Measurements from ENCODE around the gene ZNF417.

Gene ZNF417

GRCh38 chr19:57916168-57916995, at the start of gene ZNF417:
TSS of gene ZNF417 (minus strand) at chr19:57916592. CDS start at chr19:57916411, 181 bp downstream.
- peak; percentile 91 for DNase-seq (ENCODE audit: low spot score)

- DNase-seq (ENCODE audit: low spot score): no peak
These were observed 48.4 kb upstream of the ZNF417 start for GRCh38 chr19:57964761-57965160.

DNA sequence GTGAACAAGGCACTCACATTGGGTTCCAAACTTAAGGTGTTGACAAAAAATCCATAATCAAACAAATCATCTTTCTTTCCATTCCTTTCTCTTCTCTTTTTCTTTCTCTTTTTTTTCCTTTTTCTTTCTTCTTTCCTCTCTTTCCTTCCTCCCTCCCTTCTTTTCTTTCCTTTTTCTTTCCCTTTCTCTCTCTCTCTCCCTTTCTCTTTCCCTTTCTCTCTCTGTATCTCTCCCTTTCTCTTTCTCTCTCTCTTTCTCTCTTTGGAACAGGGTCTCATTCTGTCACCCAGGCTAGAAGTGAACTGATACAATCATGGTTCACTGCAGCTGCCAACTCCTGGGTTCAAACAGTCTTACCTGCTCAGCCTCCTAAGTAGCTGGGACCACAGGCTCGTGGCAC, 45.4 kb upstream of the ZNF417 start:
- DNase-seq (ENCODE audit: low spot score): no peak

GRCh38 chr19:57954996-57955395, 38.6 kb upstream of the ZNF417 start:
- no peak for DNase-seq (ENCODE audit: low spot score)

DNA sequence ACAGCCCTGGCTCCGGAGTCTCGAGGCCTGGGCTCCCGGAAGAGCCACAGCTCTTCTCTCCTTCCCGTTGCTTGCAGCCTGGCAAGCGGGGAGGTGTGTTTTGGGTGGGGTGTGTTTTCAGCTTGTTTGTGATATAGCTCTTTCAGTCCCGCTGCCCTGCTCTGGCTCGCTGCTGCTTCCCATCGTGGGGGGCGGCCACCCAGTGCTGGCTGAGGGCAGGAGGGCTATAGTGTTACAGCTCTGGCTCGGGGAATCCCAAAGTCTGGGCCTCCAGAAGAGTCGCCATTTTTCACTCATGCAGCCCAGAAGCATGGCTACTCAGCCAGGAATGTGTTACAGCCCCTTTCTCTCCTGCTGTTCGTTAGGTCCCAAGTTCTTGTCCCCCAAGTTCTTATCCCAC, 33.3 kb upstream of the ZNF417 start:
- no peak for DNase-seq (ENCODE audit: low spot score)

DNA sequence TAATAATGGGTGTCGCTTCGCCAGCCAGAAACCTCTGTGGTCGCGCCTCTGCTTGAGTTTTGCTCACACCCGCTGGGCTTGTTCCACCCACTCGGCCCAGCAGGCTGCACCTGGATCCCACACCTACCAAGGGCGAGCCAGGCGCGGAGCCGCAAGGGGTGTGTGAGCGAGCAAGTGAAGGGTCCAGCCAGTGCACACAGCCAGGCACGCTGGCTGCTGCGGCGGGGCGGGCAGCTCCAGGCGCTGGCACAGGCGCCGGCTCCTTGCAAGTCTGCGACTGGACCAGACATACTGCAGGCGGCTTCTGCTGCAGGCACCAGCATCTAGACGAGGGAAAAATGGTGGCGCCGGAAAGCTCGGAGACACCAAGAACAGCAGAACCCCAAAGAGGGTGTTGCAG, 32.9 kb upstream of the ZNF417 start:
- no peak for DNase-seq (ENCODE audit: low spot score)

- peak; percentile 98 for DNase-seq (ENCODE audit: low spot score)
These were observed 31.2 kb upstream of the ZNF417 start, which contains the start of gene ZNF256 for GRCh38 chr19:57947419-57948134. TSS of gene ZNF256 (minus strand) at chr19:57947706. CDS start at chr19:57947474, 232 bp downstream.

GRCh38 chr19:57947088-57947418, 30.7 kb upstream of the ZNF417 start:
- DNase-seq (ENCODE audit: low spot score): peak; percentile 7

DNA sequence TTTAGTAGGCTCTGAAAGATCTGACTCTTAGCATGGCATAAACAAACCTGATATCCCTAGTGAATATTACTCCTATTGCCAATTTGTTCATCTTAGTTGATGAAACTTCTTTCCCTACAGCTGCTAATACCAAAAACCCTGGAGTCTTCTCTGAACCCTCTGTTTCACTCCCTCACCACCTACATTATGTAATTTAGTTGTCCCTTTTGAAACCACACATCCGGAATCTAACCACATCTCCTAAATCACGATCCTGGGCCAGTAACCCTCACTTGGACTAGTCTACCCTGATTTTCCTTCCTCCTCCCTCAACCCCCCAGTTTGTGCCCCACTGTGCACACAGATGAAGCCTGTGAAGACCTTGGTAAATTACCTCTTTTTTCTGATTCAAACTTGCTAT, 29.9 kb upstream of the ZNF417 start:
- DNase-seq (ENCODE audit: low spot score): no peak

DNA sequence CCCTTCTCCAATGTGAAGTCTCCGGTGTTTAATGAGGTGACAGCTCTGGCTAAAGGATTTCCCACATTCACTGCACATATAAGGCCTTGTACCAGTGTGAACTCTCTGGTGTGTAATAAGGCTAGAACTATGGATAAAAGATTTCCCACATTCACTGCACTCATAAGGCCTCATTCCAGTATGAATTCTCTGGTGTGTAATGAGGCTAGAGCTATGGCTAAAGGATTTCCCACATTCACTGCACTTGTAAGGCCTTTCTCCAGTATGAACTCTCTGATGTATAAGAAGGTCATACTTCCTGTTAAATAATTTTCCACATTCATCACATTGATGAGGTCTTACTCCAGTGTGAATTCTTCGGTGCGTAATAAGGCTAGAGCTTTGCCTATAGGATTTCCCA, 25.2 kb upstream of the ZNF417 start:
- DNase-seq (ENCODE audit: low spot score): no peak

GRCh38 chr19:57935731-57936130, 19.3 kb upstream of the ZNF417 start:
- no peak for DNase-seq (ENCODE audit: low spot score)

- peak; percentile 70 for DNase-seq (ENCODE audit: low spot score)
These were observed 18.7 kb upstream of the ZNF417 start, which contains the start of gene ZNF418 for GRCh38 chr19:57934820-57935665. TSS of gene ZNF418 (minus strand) at chr19:57935402. CDS start at chr19:57933822, 1,580 bp downstream.

- DNase-seq (ENCODE audit: low spot score): no peak
These were observed 11.2 kb upstream of the ZNF417 start for GRCh38 chr19:57927587-57927986.

- DNase-seq (ENCODE audit: low spot score): no peak
These were observed 1.9 kb downstream of the ZNF417 start for GRCh38 chr19:57914531-57914930.

DNA sequence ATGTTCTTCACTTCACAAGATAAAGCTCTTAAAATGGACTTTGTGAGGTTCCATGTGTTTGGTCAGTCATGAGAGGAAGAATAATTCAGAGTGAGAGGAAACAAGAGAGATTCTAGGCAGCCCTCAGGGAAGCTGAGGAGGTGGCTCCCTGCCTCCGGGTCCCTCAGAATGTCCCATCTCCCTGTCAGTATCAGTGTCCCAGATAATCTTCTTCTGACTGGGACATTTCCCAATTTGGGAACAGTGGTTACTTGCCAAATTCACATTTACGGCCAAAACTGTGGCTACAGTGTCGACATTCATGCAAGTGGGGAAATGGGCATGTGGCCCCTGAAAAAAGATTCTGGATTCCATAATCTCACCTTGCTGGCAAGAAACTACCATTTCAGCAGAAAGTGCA, 9.0 kb downstream of the ZNF417 start:
- DNase-seq (ENCODE audit: low spot score): no peak

GRCh38 chr19:57905258-57905657, 11.1 kb downstream of the ZNF417 start:
- no peak for DNase-seq (ENCODE audit: low spot score)

DNA sequence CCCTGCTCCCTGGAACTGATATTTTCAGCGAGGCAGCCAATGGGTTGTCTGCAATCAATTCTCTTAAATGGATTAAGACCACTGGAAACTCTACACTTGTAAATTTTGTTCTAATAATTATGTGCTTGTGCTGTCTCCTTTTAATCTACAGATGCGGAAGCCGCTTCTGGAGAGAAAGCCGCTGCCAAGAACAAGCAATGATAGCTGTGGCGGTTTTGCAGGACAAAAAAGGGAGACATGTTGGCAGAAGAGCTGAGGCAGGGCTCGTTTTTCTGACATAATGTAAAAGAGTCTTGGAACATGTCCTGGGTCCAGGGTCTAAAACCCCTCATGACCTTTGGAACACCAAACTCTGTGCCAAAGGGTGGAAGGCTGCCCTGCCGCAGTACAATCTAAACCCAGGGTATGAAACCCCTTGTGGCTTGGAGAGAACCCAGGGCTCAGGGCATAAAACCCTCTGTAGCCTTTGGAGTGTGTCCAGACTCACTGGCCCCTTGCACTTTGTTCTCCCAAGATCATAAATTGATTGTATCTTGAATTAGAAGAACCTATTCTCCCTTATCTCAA, 12.7 kb downstream of the ZNF417 start:
- DNase-seq (ENCODE audit: low spot score): no peak

DNA sequence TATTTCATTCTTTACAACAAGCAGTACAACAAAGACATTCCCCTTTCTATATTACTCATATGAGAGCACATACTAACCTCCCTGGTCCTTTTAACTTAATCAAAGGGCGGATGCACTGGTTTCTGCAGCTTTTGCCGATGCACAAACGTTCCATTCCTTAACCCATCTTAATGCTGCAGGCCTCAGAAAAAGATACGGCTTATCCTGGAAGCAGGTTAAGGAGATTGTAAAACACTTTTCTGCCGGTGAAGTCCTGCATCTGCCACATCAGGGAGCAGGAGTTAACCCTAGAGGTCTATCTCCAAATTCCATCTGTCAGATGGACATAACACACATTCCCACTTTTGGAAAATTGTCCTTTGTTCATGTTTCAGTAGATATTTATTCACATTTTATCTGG, 16.1 kb downstream of the ZNF417 start:
- no peak for DNase-seq (ENCODE audit: low spot score)

DNA sequence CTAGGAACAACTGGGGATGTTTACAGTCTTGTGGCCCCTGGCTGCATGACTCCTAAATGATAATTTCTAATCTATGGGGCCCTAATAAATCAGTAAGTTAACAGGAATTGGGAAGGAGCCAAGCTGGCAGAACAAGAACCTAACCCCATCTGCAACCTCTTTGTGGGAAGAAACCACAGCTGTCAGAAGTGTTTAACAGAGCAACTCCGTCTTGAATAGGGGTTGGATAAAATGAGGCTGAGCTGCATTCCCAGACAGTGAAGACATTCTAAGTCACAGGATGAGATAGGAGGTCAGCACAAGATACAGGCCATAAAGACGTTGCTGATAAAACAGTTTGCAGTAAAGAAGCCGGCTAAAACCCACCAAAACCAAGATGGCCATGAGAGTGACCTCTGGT, 25.7 kb downstream of the ZNF417 start:
- peak; percentile 16 for DNase-seq (ENCODE audit: low spot score)

DNA sequence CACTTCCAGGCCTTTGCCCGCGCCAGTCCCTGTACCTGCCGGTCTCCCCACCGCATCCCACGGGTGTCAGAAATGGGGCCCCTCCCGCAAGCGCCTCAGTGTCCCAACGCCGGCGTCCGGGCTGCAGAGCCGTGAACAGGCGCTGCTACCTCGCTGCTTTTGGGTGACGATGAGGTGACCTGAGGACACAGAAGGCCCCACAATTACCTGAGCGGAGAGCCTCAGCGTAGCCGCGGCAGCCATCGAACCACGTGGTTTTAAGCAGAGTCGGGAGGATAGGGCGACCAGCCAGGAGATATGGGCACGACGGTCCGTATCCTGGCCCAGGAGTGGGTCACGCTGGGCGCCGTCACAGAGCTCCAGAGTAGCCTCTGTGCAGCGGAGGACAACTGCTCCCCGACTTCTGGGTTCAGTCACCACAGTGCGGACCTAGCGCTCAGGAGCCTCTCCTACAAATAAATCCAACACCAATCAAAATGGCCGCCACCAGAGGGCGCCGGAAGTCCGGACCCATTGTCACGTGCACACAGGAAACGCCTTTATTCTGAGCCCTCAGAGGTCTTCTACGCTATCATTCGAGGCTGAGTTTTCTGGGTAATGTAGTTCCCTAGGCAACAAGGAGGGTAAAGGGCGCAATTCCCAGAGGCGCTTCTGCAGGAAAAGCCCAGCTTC, 27.7 kb downstream of the ZNF417 start, which contains the start of gene ZNF814:
Gene ZNF814 (minus strand): TSS at position 478 of the 672 bp plus-strand sequence. CDS start 235 bp downstream, at position 243.
- peak; percentile 59 for DNase-seq (ENCODE audit: low spot score)

DNA sequence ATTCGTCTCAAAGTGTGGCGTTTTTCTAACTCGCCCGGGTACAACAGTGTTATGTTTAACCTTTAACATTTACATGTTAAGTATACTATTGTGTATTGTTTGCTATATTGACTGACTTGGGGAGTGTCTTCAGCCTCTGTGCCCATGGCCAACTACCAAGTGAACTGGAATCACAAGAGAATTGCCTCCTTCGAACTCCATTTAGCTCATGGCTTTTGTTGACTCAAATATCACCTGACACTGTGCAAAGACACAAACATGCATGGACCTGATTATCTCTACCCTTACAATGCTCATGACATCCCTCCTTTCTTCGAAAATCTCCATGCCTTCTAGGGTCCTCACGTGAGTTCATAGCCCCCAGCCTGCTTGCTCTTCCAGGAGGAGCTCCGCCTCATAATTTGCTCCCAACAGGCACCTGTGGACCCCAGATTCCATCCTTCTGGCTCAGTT, 28.3 kb downstream of the ZNF417 start:
- DNase-seq (ENCODE audit: low spot score): no peak

Data from AG08396 (cell line).